HG03378 (cell line): ENCODE data around the gene CDC34.
A peak's percentile ranks its signal among the peaks of the same experiment; 100 is the strongest.

Source experiments
- ATAC-seq: cut with Tn5 transposase; IDR thresholded peaks from one replicate; pipeline ENCODE4 v1.9.1; 2021; ENCODE audit warnings: mild to moderate bottlenecking, moderate library complexity; ENCODE audit not compliant: unreplicated experiment

Gene CDC34, protein sequence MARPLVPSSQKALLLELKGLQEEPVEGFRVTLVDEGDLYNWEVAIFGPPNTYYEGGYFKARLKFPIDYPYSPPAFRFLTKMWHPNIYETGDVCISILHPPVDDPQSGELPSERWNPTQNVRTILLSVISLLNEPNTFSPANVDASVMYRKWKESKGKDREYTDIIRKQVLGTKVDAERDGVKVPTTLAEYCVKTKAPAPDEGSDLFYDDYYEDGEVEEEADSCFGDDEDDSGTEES

DNA sequence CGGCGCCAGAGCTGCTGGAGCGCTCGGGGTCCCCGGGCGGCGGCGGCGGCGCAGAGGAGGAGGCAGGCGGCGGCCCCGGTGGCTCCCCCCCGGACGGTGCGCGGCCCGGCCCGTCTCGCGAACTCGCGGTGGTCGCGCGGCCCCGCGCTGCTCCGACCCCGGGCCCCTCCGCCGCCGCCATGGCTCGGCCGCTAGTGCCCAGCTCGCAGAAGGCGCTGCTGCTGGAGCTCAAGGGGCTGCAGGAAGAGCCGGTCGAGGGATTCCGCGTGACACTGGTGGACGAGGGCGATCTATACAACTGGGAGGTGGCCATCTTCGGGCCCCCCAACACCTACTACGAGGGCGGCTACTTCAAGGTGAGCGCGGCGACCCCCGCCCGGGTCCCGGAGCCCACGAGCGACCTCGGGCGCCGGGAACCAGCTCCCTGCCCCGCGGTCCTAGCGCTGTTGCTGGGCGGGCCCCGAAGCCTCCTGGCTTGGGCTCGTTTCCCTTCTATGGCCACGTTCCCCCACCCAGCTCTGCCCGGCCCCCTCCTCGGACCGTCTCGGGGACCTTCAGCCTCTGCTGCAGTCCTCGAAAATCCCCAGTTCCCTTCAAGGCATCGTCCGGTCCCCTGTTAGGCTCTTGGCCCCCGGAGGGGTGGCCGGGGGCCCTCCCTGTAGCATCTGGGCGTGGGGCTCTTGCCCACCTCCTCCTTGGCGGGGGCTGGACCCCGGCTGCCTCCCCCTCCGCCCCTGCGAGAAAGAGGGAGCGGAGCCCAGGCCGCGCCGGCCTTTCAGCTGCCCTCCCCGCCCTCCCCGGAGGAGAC, at the start of gene CDC34:
Gene CDC34 (plus strand): TSS at position 8 of the 808 bp plus-strand sequence. CDS start 172 bp downstream, at position 180.
- ATAC-seq = peak; percentile 20

GRCh38 chr19:482186-483041, 49.1 kb upstream of the CDC34 start:
- no peak for ATAC-seq

GRCh38 chr19:483332-484072, 48.1 kb upstream of the CDC34 start:
- no peak for ATAC-seq

- no peak for ATAC-seq
These were observed 47.1 kb upstream of the CDC34 start for GRCh38 chr19:484494-484893.

- ATAC-seq = no peak
These were observed 46.5 kb upstream of the CDC34 start for GRCh38 chr19:485077-485476.

DNA sequence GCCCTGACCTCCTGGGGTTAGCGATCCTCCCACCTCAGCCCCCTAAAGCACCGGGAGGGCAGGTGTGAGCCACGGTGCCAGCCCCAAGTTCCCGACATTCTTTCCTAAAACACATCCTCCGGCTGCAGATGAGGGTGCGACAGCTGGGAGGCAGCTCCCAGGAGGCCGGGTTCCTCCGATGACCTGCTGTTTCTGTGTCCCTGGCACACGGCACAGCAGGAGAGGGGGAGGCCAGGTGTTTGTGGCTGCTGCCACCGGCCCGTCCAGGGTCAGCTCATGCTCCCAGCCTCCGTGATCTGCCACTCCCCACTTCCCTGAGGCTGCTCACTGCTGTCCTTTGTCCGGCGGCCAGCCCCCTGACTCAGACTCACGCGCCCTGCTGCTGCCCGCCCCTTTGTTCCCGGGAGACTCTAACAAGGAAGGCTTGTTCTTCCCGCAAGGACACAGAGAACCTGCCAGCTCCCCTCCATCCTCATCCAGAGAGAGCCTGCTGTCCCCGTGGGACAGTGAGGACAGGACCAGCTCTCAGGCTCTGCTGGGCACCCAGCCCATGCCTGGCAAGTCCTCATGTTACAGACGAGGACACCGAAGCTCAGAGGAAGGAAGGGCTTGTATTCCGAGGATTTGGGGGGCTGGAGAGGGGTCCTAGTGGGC, 45.9 kb upstream of the CDC34 start:
- no peak for ATAC-seq

GRCh38 chr19:488505-489417, 42.8 kb upstream of the CDC34 start:
- ATAC-seq = no peak

- no peak for ATAC-seq
These were observed 42.0 kb upstream of the CDC34 start for GRCh38 chr19:489418-490196.

DNA sequence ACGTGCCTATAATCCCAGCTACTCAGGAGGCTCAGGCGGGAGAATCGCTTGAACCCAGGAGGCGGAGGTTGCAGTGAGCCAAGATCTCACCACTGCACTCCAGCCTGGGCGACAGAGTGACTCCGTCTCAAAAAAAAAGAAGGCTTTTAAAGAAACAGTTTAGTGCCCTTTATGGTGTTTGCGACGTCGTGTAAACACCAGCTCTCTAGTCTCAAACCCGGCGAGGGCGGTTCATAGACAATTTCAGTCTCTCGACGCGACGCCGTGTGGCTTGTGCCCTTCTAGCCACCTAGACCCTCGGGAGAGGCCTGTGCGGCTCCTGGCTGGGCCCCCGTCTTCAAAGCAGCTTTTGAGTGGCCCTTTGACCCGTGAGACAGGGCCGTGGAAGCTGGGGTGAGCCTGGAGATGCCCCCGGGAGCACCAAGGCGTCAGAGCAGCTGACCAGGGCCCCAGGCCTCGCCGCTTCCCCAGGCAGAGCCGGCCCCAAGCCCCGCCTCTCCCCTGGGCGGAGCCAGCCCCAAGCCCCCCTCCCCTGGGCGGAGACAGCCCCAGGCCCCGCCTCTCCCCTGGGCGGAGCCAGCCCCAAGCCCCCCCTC, 40.3 kb upstream of the CDC34 start:
- no peak for ATAC-seq

DNA sequence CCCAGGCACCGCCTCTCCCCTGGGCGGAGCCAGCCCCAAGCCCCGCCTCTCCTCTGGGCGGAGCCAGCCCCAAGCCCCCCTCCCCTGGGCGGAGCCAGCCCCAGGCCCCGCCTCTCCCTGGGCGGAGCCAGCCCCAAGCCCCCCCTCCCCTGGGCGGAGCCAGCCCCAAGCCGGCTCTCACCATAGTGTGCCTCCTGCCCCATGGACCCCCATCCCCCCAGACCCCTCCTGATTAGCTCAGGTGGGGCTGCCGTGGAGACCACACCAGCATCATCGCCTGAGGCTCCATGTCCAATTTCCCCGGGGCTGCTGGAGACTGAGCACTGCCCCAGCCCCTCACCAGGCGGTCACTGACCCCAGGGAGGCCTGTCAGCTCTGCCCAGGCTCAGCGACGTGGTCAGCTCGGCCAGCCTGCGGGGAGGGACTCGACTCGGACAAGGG, 39.4 kb upstream of the CDC34 start:
- ATAC-seq = no peak

GRCh38 chr19:493391-494170, 38.0 kb upstream of the CDC34 start:
- no peak for ATAC-seq

DNA sequence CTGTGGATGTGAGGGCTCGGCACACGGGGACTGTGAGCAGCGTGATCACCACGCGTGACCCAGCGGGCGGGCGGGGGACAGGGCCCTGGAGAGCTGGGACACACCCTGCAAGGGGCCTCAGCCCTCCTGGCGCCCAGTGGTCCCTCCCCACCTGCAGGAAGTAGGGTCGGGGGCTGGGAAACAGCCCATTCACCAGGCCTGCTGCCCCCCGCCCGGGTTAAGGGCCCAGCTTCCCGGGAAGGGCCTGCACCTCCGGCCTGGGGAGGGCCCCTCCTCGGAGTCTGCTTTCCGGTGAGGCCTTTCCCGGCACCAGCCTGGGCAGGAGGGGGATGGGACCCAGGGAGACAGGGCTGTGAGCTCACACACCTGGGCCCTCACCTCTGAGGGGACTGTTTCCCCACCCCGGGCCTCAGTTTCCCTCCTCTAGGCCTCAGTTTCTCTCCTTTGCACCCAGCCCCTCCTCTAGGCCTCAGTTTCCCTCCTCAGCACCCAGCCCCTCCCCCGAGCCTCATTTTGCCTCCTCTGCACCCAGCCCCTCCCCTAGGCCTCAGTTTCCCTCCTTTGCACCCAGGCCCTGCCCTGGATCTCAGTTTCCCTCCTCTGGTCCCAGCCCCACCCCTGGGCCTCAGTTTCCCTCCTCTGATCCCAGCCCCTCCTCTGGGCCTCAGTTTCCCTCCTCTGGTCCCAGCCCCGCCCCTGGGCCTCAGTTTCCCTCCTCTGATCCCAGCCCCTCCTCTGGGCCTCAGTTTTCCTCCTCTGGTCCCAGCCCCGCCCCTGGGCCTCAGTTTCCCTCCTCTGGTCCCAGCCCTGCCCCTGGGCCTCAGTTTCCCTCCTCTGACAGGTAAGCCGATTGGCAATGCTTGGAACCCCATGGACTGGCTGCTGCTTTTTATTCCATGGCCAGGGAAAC, 37.1 kb upstream of the CDC34 start:
- ATAC-seq = no peak

DNA sequence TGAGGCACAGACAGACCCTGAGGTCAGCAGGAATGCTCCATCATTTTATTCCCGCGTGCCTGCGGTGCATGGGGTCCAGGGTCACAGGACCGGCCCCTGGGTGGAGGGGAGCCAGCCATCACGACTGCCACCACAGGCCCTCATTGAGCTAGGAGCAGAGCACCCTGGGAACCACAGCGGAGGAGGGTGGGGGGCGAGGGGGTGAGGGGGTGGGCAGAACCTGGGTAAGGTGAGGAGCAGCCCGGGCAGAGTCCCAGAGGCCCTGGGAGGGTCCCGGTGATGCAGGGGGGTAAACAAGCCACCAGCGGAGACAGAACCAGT, 36.5 kb upstream of the CDC34 start:
- no peak for ATAC-seq

DNA sequence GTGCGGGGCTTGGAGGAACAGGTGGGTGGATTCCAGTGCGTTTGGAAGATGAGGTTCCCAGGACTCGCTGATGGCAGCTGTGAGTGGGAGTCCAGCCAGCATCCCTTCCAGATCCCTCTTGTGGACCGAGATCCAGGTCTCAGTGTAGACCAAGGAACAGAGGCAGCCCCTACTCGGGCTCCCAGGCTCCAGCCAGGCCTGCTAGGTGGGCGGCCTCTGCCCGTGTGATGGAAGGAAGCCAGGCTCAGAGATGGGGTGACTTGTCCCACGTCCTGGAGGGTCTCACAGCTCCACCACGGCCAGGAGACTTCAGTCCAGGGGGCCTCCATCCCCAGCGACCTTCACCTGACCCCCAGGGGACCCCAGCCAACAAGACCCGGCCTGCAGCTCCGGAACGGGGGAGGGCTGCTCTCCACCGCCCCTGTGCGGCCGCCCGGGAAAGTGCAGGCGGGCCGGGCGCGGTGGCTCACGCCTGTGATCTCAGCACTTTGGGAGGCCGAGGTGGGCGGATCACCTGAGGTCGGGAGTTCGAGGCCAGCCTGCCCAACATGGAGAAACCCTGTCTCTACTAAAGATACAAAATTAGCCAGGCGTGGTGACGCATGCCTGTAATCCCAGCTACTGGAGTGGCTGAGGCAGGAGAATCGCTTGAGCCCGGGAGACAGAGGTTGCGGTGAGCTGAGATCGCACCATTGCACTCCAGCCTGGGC, 36.0 kb upstream of the CDC34 start:
- no peak for ATAC-seq

GRCh38 chr19:496112-496665, 35.4 kb upstream of the CDC34 start, which contains the start of gene MADCAM1:
TSS of gene MADCAM1 (plus strand) at chr19:496486. CDS start at chr19:496500, 14 bp downstream.
- ATAC-seq = no peak
